BJ (cell line): Measurements from ENCODE around the gene NDUFS6. TPM values are rescaled to one million over a fixed set of nuclear protein-coding genes. Genes with fewer than 3 reads are reported as not detected.

Experiments
- CTCF ChIA-PET: fragments of 350-600 bp; formaldehyde crosslinking; extraction: SDS; loops from one replicate; lab custom pipeline; 2021; ENCODE audit warnings: antibody characterized with exemption, inconsistent platforms; lab: Yijun Ruan, JAX
- POLR2A ChIA-PET: fragments of 300-600 bp; sonication (Branson Sonifier 250); formaldehyde crosslinking; extraction: SDS; loops from one replicate; lab custom pipeline; 2021; ENCODE audit warnings: antibody characterized with exemption; lab: Charles Lee
- DNase-seq: peaks from one replicate; pipeline ENCODE4 v3.0.0-alpha.2; 2011; ENCODE audit warnings: low read depth
- H3K27me3 ChIP-seq: 2 replicates; pipeline ENCODE4 v1.6.0; 2011; ENCODE audit warnings: low read length; ENCODE audit not compliant: control insufficient read depth, insufficient read depth
- H3K36me3 ChIP-seq: 2 replicates; pipeline ENCODE4 v1.5.1; 2011; ENCODE audit warnings: low read length; ENCODE audit not compliant: control insufficient read depth, insufficient read depth
- H3K4me3 ChIP-seq: 2 replicates; pipeline ENCODE4 v1.5.1; 2011; ENCODE audit warnings: low read depth, mild to moderate bottlenecking, control low read depth, low read length
- CTCF ChIP-seq: IDR thresholded peaks from 2 replicates; pipeline ENCODE4 v1.5.1; 2011; ENCODE audit warnings: low read depth, mild to moderate bottlenecking, control low read depth, inconsistent platforms, low read length, moderate library complexity; ENCODE audit not compliant: insufficient read depth
- polyA plus RNA-seq: library from polyadenylated mRNA; depleted of rRNA; stranded (reverse); fragments of >200 nt; gene quantifications from 2 replicates; pipeline ENCODE4 v1.2.3, GENCODE V29; 2011

Gene NDUFS6
- polyA plus RNA-seq, 1 experiment, result 26.6 TPM

GRCh38 chr5:1780614-1780930 is 20.6 kb upstream of the NDUFS6 start:
- no peak for TF ChIP-seq CTCF
- Histone ChIP-seq H3K4me3 (no peak overlapping the region), H3K27me3 (peaks cover 7% of the 10 kb centered on the region; the same call in 1 of the 2 replicates), H3K36me3 (no peaks in the 10 kb centered on the region)
- ChIA-PET CTCF (no interaction called here), POLR2A (no interaction called here)
- DNase-seq, result no peak

DNA sequence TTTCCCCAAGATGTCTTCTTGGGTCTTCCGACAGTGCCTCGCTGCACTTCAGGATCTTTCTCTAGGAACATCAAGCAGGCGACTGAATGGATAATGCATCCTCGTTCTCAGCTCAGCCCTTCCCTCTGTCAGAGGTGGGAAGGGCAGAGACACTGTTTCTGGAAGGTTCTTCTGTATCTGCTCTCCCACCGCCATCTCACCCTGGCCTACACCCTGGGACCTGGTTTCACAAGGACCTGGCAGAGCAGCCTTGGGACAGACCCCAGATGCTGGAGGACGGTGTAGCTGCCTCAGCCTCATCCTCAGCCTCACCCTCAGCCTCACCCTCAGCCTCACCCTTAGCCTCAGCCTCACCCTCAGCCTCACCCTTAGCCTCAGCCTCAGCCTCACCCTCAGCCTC is 20.1 kb upstream of the NDUFS6 start:
- ChIA-PET POLR2A (no interaction called here), CTCF (no interaction called here)
- TF ChIP-seq CTCF, result no peak
- H3K27me3 ChIP-seq, result peaks cover 7% of the 10 kb centered on the region; the same call in 1 of the 2 replicates
- DNase-seq, result no peak
- H3K4me3 ChIP-seq, result no peak overlapping the region
- no peaks in the 10 kb centered on the region for H3K36me3 ChIP-seq

- Histone ChIP-seq H3K4me3 (no peak overlapping the region), H3K27me3 (peaks cover 7% of the 10 kb centered on the region; the same call in 1 of the 2 replicates), H3K36me3 (no peaks in the 10 kb centered on the region)
- CTCF ChIA-PET, result no interaction called here
- no peak for TF ChIP-seq CTCF
- POLR2A ChIA-PET, result no interaction called here
- no peak for DNase-seq
These were observed 19.4 kb upstream of the NDUFS6 start for GRCh38 chr5:1781726-1782384.

GRCh38 chr5:1782385-1783215 is 18.6 kb upstream of the NDUFS6 start:
- Histone ChIP-seq H3K4me3 (no peak overlapping the region), H3K27me3 (peaks cover 7% of the 10 kb centered on the region; the same call in 1 of the 2 replicates), H3K36me3 (no peaks in the 10 kb centered on the region)
- no peak for DNase-seq
- no peak for TF ChIP-seq CTCF
- ChIA-PET POLR2A (no interaction called here), CTCF (no interaction called here)

DNA sequence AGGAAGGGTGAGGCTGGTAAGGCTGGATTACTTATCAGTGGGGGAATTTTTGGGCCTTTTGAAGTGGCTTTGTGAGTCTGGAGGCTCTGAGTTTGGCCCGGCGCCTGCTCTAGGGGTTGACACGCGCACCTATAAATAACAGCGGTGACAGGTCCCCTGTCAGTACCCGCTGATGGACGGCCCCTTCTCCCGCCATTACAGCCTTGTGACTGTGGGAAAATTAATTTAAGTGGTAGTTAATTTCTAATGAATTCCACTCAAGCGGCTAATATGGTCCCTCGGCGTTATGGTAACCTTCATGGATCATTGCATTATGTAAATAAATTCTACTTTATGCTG is 18.0 kb upstream of the NDUFS6 start:
- no peak for DNase-seq
- peaks cover 7% of the 10 kb centered on the region; the same call in 1 of the 2 replicates for H3K27me3 ChIP-seq
- no peak overlapping the region for H3K4me3 ChIP-seq
- ChIA-PET POLR2A (no interaction called here), CTCF (no interaction called here)
- TF ChIP-seq CTCF, result no peak
- H3K36me3 ChIP-seq, result no peaks in the 10 kb centered on the region
